Right atrium auricular region (tissue), 2 donors: ENCODE data around the gene CEP131. TPM values are rescaled to one million over a fixed set of nuclear protein-coding genes. Genes with fewer than 3 reads are reported as not detected.
A peak's percentile ranks its signal among the peaks of the same experiment; 100 is the strongest.

ENCODE experiments used
- DNase-seq: peaks from one replicate; pipeline ENCODE4 v3.0.0-alpha.2; 2019; ENCODE audit warnings: low spot score
- H3K27ac ChIP-seq, 2 donors: fragments of 200-600 bp; sonication (generic); 1 replicate in 1 of 2; 2 replicates in 1 of 2; pipeline ENCODE4 v1.5.1; 2016 to 2019
- H3K27me3 ChIP-seq, 2 donors: fragments of 200-600 bp; sonication (generic); one replicate each; pipeline versions ENCODE4 v1.5.1 to v1.6.0; 2017 to 2019
- H3K36me3 ChIP-seq: fragments of 200-600 bp; sonication (generic); one replicate; pipeline ENCODE4 v1.5.1; 2016
- H3K4me1 ChIP-seq, 2 donors: fragments of 200-600 bp; sonication (generic); one replicate each; pipeline versions ENCODE4 v1.5.1 to v1.6.0; 2017 to 2019
- H3K4me3 ChIP-seq, 2 donors: fragments of 200-600 bp; sonication (generic); 1 replicate in 1 of 2; 2 replicates in 1 of 2; pipeline ENCODE4 v1.5.1; 2017 to 2019; ENCODE audit warnings: mild to moderate bottlenecking in 1 of 2, moderate library complexity in 1 of 2
- H3K9me3 ChIP-seq, 2 donors: fragments of 200-600 bp; sonication (generic); one replicate each; pipeline ENCODE4 v1.5.1; 2019
- CTCF ChIP-seq, 2 donors: fragments of 200-600 bp; sonication (generic); IDR thresholded peaks; one replicate each; pipeline ENCODE4 v1.5.1; 2019; ENCODE audit warnings: antibody characterized with exemption in 2 of 2
- total RNA-seq, 2 donors: library from RNA; depleted of rRNA; stranded (reverse); fragments of >200 nt; gene quantifications; one replicate each; pipeline ENCODE4 v1.1.0, GENCODE V29; 2016

The CEP131 gene
- total RNA-seq, 2 donors from 2014 or later: 5.5 to 6.2 TPM

DNA sequence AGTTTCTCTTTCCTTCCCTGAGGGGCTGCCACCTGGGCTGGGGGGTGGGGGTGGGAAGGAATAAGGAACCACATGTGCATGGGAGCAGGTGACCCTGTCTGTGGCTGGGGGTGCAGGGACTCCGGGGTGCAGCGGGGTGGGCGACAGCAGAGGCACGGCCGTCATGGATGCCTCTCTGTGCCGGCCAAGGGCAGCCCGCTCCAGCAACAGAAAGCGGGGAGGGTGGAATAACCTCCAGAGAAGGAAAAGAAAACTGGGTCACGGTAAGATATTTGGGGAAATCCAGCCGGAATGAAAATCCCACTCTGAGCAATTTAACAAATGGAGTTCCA is 20.5 kb upstream of the CEP131 start:
- Histone ChIP-seq H3K36me3 (no peaks in the 10 kb centered on the region), H3K4me3 (no peak overlapping the region), H3K9me3 (no peaks in the 10 kb centered on the region), H3K27me3 (no peaks in the 10 kb centered on the region), H3K4me1 (peaks cover 0 to 16% of the 10 kb centered on the region in 2 donors), H3K27ac (no peak overlapping the region)
- no peak for TF ChIP-seq CTCF (IDR thresholded peaks at IDR 0.05)
- DNase-seq: no peak

DNA sequence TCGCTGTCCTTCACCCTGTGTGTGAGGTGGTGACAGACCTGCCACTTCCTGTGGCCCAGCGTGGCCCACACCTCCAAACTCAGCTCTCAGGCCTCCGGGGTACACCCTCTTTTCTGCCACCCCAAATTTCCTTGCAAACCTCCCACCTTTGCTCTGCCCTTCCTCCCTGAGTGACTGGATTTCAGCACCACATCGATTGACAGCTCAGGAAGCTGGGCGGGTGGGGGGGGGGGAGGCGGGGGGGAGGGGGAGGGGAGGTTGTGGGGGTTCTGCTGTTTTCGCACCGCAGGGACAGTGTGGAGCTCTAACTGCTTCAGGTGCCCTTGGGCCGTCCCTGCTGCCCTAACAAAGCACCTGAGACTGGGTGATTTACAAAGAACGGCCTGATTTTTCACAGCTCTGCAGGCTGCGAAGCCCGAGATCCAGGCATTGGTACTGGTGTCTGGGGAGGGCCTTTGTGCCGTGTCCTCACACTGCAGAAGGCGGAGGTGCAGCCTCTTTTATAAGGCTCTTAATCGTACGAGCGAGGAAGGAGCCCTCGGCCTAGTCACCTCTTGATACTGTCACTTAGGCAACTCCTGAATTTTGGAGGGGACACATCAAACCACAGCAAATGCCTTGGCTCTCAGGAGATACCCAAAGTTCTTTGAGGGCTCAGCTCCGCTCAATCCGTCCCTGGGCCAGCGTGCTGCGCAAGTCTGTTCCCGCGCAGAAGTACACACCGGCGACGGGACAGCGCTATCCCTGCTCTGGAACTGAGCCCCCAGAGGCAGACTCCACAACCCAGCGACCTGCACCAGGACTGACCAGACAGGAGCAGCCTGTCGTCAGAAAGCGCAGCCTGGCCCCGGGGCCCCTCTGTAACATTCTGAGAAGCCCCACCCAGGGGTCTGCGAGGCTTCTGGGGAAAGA is 19.9 kb upstream of the CEP131 start:
- DNase-seq: no peak
- Histone ChIP-seq H3K4me1 (peaks cover 0 to 22% of the 10 kb centered on the region in 2 donors), H3K27me3 (no peaks in the 10 kb centered on the region), H3K4me3 (no peak overlapping the region), H3K36me3 (no peaks in the 10 kb centered on the region), H3K27ac (no peak overlapping the region), H3K9me3 (no peaks in the 10 kb centered on the region)
- TF ChIP-seq CTCF (IDR thresholded peaks at IDR 0.05): no peak

- TF ChIP-seq CTCF (IDR thresholded peaks at IDR 0.05): peak; percentile 64 to 85
- H3K27ac ChIP-seq: no peak overlapping the region
- H3K9me3 ChIP-seq: no peaks in the 10 kb centered on the region
- no peaks in the 10 kb centered on the region for H3K27me3 ChIP-seq
- no peak overlapping the region for H3K4me3 ChIP-seq
- DNase-seq: no peak
- H3K4me1 ChIP-seq: peaks cover 0 to 31% of the 10 kb centered on the region in 2 donors
- H3K36me3 ChIP-seq: no peaks in the 10 kb centered on the region
Measured at GRCh38 chr17:81241648-81242420, 19.1 kb upstream of the CEP131 start.

GRCh38 chr17:81241203-81241602 is 18.4 kb upstream of the CEP131 start:
- Histone ChIP-seq H3K27me3 (no peaks in the 10 kb centered on the region), H3K27ac (no peak overlapping the region), H3K36me3 (no peaks in the 10 kb centered on the region), H3K4me1 (peaks cover 0 to 37% of the 10 kb centered on the region in 2 donors), H3K4me3 (no peak overlapping the region), H3K9me3 (no peaks in the 10 kb centered on the region)
- no peak for TF ChIP-seq CTCF (IDR thresholded peaks at IDR 0.05)
- DNase-seq: no peak

DNA sequence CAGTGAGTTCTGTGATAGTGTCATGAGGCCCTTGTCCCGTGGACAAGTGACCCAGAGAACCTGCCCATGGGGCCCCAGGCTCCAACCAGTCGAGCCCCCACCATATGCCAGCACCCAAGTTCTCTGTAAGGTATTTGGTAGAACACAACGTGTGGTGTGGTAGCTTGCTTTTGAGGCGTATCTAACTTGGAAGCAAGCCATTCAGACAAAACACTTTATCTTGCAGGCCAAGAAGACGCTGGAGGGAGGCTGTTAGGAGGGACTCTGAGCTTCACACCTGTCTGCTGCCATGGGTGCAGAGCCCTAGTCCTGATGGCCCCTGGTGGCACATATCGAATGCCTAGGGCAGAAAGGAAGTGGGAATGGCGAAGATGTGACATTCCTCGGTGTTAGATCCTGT is 18.0 kb upstream of the CEP131 start:
- Histone ChIP-seq H3K27me3 (no peaks in the 10 kb centered on the region), H3K4me1 (peaks cover 0 to 37% of the 10 kb centered on the region in 2 donors), H3K27ac (no peak overlapping the region), H3K4me3 (no peak overlapping the region), H3K9me3 (no peaks in the 10 kb centered on the region), H3K36me3 (no peaks in the 10 kb centered on the region)
- DNase-seq: no peak
- no peak for TF ChIP-seq CTCF (IDR thresholded peaks at IDR 0.05)
